WTC11 (cell line): ENCODE data around the gene CBX2. TPM values are rescaled to one million over a fixed set of nuclear protein-coding genes. Genes with fewer than 3 reads are reported as not detected.

ENCODE experiments used
- ATAC-seq: fragments of 200-7000 bp; cut with Tn5 transposase; 2 replicates; pipeline ENCODE4 v1.10.0; 2021; ENCODE audit warnings: mild to moderate bottlenecking, moderate library complexity
- CTCF ChIA-PET: fragments of 300-600 bp; sonication (Branson Sonifier 250); formaldehyde crosslinking; loops from one replicate; lab custom pipeline; 2021; ENCODE audit warnings: antibody characterized with exemption; lab: Charles Lee
- POLR2A ChIA-PET: fragments of 350-600 bp; sonication (Branson Sonifier 250); formaldehyde crosslinking; loops from one replicate; lab custom pipeline; 2021; ENCODE audit warnings: antibody characterized with exemption; lab: Charles Lee
- DNase-seq: peaks from one replicate; pipeline ENCODE4 v3.0.0; 2021; ENCODE audit warnings: low spot score
- H3K27ac Mint-ChIP-seq: 2 replicates; pipeline ENCODE4 v1.8.0; 2021; ENCODE audit warnings: mixed read lengths
- H3K27me3 Mint-ChIP-seq: 2 replicates; pipeline ENCODE4 v1.8.0; 2021; ENCODE audit warnings: low read depth, mild to moderate bottlenecking, moderate library complexity, mixed read lengths
- H3K36me3 Mint-ChIP-seq: 2 replicates; pipeline ENCODE4 v1.8.0; 2021; ENCODE audit warnings: mixed read lengths
- H3K4me1 Mint-ChIP-seq: 2 replicates; pipeline ENCODE4 v1.8.0; 2022; ENCODE audit warnings: mixed read lengths
- H3K4me3 Mint-ChIP-seq: 2 replicates; pipeline ENCODE4 v1.8.0; 2021; ENCODE audit warnings: mild to moderate bottlenecking, moderate library complexity, mixed read lengths
- H3K9me3 Mint-ChIP-seq: 2 replicates; pipeline ENCODE4 v1.8.0; 2021; ENCODE audit warnings: mixed read lengths
- ATF1 ChIP-seq: sonication (generic); formaldehyde crosslinking; IDR thresholded peaks from 2 replicates; pipeline ENCODE4 v1.8.1; 2023; ENCODE audit warnings: mild to moderate bottlenecking, moderate library complexity, missing genetic modification reagents
- ATF2 ChIP-seq: sonication (generic); formaldehyde crosslinking; IDR thresholded peaks from 2 replicates; pipeline ENCODE4 v1.8.1; 2022; ENCODE audit warnings: low read depth, missing genetic modification reagents, borderline replicate concordance
- E2F4 ChIP-seq: sonication (generic); formaldehyde crosslinking; IDR thresholded peaks from 2 replicates; pipeline ENCODE4 v1.8.1; 2022; ENCODE audit warnings: low read depth, mild to moderate bottlenecking, moderate library complexity, missing genetic modification reagents, borderline replicate concordance
- EMX1 ChIP-seq: fragments of 250-450 bp; sonication (Bioruptor Pico); IDR thresholded peaks from 2 replicates; pipeline ENCODE4 v1.8.0; 2021; ENCODE audit warnings: mild to moderate bottlenecking
- ERG ChIP-seq: fragments of 250-450 bp; sonication (Bioruptor Pico); IDR thresholded peaks from 2 replicates; pipeline ENCODE4 v1.8.0; 2021; ENCODE audit warnings: mild to moderate bottlenecking
- ETV6 ChIP-seq: sonication (generic); formaldehyde crosslinking; IDR thresholded peaks from 2 replicates; pipeline ENCODE4 v1.8.1; 2022; ENCODE audit warnings: mild to moderate bottlenecking, missing genetic modification reagents
- JAZF1 ChIP-seq: fragments of 250-450 bp; sonication (Bioruptor Pico); IDR thresholded peaks from 2 replicates; pipeline ENCODE4 v1.9.0; 2021; ENCODE audit warnings: moderate library complexity, mild to moderate bottlenecking, inconsistent platforms
- MXD4 ChIP-seq: fragments of 250-450 bp; sonication (Bioruptor Pico); IDR thresholded peaks from 2 replicates; pipeline ENCODE4 v1.8.0; 2021; ENCODE audit warnings: mild to moderate bottlenecking, moderate library complexity, borderline replicate concordance
- NFE2L1 ChIP-seq: sonication (generic); formaldehyde crosslinking; IDR thresholded peaks from 2 replicates; pipeline ENCODE4 v1.8.1; 2023; ENCODE audit warnings: missing genetic modification reagents
- STAT6 ChIP-seq: sonication (generic); formaldehyde crosslinking; conservative IDR thresholded peaks from 2 replicates; pipeline ENCODE4 v1.8.1; 2023; ENCODE audit warnings: mild to moderate bottlenecking, low read depth, missing genetic modification reagents, moderate library complexity
- TP53 ChIP-seq: sonication (generic); formaldehyde crosslinking; IDR thresholded peaks from 2 replicates; pipeline ENCODE4 v1.8.1; 2023; ENCODE audit warnings: mild to moderate bottlenecking, missing genetic modification reagents
- USF1 ChIP-seq: sonication (generic); formaldehyde crosslinking; IDR thresholded peaks from 2 replicates; pipeline ENCODE4 v1.8.0; 2022; ENCODE audit warnings: mild to moderate bottlenecking, missing genetic modification reagents
- USF2 ChIP-seq: sonication (generic); formaldehyde crosslinking; IDR thresholded peaks from 2 replicates; pipeline ENCODE4 v1.8.1; 2023; ENCODE audit warnings: mild to moderate bottlenecking, missing genetic modification reagents, moderate library complexity
- ZBTB21 ChIP-seq: sonication (generic); formaldehyde crosslinking; IDR thresholded peaks from 2 replicates; pipeline ENCODE4 v1.8.1; 2023; ENCODE audit warnings: mild to moderate bottlenecking, missing genetic modification reagents, borderline replicate concordance
- ZBTB43 ChIP-seq: sonication (generic); formaldehyde crosslinking; IDR thresholded peaks from 2 replicates; pipeline ENCODE4 v1.8.1; 2023; ENCODE audit warnings: mild to moderate bottlenecking, missing genetic modification reagents
- ZNF281 ChIP-seq: sonication (generic); formaldehyde crosslinking; IDR thresholded peaks from 2 replicates; pipeline ENCODE4 v1.8.0; 2023; ENCODE audit warnings: mild to moderate bottlenecking, missing genetic modification reagents
- ZNF396 ChIP-seq: fragments of 250-450 bp; sonication (Bioruptor Pico); IDR thresholded peaks from 2 replicates; pipeline ENCODE4 v1.8.0; 2021; ENCODE audit warnings: mild to moderate bottlenecking, moderate library complexity, borderline replicate concordance
- ZNF416 ChIP-seq: fragments of 250-450 bp; sonication (Bioruptor Pico); IDR thresholded peaks from 2 replicates; pipeline ENCODE4 v1.9.0; 2021; ENCODE audit warnings: mild to moderate bottlenecking, inconsistent platforms
- ZNF423 ChIP-seq: fragments of 250-450 bp; sonication (Bioruptor Pico); IDR thresholded peaks from 2 replicates; pipeline ENCODE4 v2.1.2; 2022; ENCODE audit warnings: mild to moderate bottlenecking, moderate library complexity
- ZNF425 ChIP-seq: fragments of 250-450 bp; sonication (Bioruptor Pico); conservative IDR thresholded peaks from 2 replicates; pipeline ENCODE4 v1.9.0; 2021; ENCODE audit warnings: mild to moderate bottlenecking
- total RNA-seq: library from RNA; stranded (reverse); gene quantifications from 3 replicates; pipeline ENCODE4 v1.2.3, GENCODE V29; 2021

CBX2 gene
- total RNA-seq, 1 experiment from 2014 or later = 85.5 TPM

- no peak for TF ChIP-seq ATF2 (CRISPR knock-in tag)
- no peak for TF ChIP-seq JAZF1 (CRISPR knock-in tag)
- no peak for TF ChIP-seq E2F4 (CRISPR knock-in tag)
- no peak for TF ChIP-seq NFE2L1 (CRISPR knock-in tag)
- no peak for TF ChIP-seq USF2
- no peak for TF ChIP-seq MXD4
- TF ChIP-seq USF1 (CRISPR knock-in tag) = no peak
These were observed 48.2 kb upstream of the CBX2 start (continued) for GRCh38 chr17:79729761-79730160.

- no peak overlapping the region for H3K27ac Mint-ChIP-seq
- 0 out of 2 replicates have a peak, but pooled peaks cover 6% of the 10 kb centered on the region for H3K4me1 Mint-ChIP-seq
- TF ChIP-seq TP53 (CRISPR knock-in tag) (no peak), ZNF425 (CRISPR knock-in tag) (no peak), ERG (CRISPR knock-in tag) (no peak), ZNF423 (CRISPR knock-in tag) (no peak), ZNF396 (no peak), ETV6 (CRISPR knock-in tag) (no peak), ZBTB21 (CRISPR knock-in tag) (no peak), ZBTB43 (no peak), EMX1 (CRISPR knock-in tag) (no peak), STAT6 (CRISPR knock-in tag) (no peak), ATF1 (CRISPR knock-in tag) (no peak), ZNF416 (CRISPR knock-in tag) (no peak), ZNF281 (CRISPR knock-in tag) (no peak)
- no peaks in the 10 kb centered on the region; the same call in 1 of the 2 replicates for H3K27me3 Mint-ChIP-seq
- H3K36me3 Mint-ChIP-seq = no peaks in the 10 kb centered on the region
- no peaks in the 10 kb centered on the region for H3K9me3 Mint-ChIP-seq
- no peak overlapping the region for H3K4me3 Mint-ChIP-seq
- DNase-seq (no peak), ATAC-seq (no peak)
- CTCF ChIA-PET = no interaction called here
- POLR2A ChIA-PET = no interaction called here
These were observed 47.5 kb upstream of the CBX2 start for GRCh38 chr17:79730437-79730768.
